G401 (cell line): Measurements from ENCODE around the gene TXNRD2. TPM values are rescaled to one million over a fixed set of nuclear protein-coding genes. Genes with fewer than 3 reads are reported as not detected.

Experiments
- DNase-seq: peaks from one replicate; pipeline ENCODE4 v3.0.0-alpha.2; 2015; ENCODE audit warnings: low spot score
- in situ Hi-C: cut with HindIII; loops from 2 replicates; pipeline ENCODE4 v1.10.0; 2016; ENCODE audit warnings: low sequenced_read_pairs, mixed read lengths
- total RNA-seq: library from RNA; depleted of rRNA; stranded (reverse); fragments of >200 nt; shearing (Covaris generic); gene quantifications from 2 replicates; pipeline ENCODE4 v1.2.3, GENCODE V29; 2014

The TXNRD2 gene
- total RNA-seq, 1 experiment from 2014 or later: 96.6 TPM

- DNase-seq: no peak
- in situ Hi-C loops: no loop called here
These were observed 67.1 kb downstream of the TXNRD2 start for GRCh38 chr22:19874307-19875060.

GRCh38 chr22:19873960-19874306, 67.7 kb downstream of the TXNRD2 start:
- in situ Hi-C loops: no loop called here
- no peak for DNase-seq

DNA sequence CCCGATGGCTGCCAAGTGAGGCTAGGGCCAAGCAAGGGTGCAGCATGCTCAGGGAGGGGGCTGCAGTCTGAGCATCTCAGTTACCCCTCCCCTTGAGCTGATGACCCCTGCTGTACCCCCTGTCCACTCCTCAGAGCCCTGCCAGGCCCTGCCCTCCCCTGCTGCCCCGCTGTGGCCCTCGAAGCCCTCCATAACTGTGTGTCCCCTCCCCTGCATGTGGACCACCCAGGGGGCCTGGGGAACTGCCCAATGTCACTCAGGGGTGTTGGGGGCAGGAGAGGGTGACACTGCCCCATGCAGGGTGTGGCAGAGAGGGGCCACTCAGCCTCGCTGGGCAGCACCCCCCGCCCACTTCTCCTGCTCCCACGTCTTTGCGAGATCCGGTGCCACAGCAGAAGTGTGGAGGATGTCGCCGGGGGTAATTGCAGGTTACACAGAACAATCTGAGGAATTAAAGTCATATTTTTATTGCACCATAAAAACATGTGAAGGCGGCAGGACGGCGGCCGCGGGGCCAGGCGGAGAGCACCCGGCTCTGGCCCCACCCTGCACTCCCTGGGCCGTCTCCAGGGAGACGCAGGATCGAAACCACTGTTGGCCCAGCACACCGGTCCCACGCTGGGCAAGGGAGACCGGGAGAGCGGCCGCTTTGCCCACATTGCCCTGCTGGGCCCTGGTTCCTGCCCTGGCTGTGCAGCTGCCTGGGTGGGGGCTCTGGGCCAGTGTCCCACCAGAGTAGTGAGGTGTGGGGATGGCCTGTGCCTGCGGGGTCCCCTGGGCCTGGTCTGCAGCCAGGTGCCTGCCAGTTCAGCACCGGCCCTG, 68.3 kb downstream of the TXNRD2 start:
- DNase-seq: no peak
- in situ Hi-C loops: no loop called here

DNA sequence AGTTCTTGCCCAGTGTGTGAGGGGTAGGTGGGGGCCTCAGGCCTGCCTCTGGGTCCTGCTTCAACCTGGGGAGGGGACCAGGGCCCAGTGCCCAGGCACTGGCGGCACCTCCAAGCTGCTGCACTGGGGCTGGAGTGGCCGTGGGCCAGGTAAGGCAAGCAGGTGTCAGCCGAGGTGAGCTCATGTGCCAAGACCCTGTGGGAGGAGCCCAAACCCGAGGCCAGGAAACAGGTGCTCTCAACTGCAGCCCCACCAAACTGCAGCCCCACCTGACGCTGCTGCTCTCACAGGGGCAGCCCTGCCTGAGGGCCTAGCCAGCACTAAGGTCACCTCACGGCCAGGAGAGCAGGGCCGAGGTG, 68.9 kb downstream of the TXNRD2 start:
- DNase-seq: no peak

DNA sequence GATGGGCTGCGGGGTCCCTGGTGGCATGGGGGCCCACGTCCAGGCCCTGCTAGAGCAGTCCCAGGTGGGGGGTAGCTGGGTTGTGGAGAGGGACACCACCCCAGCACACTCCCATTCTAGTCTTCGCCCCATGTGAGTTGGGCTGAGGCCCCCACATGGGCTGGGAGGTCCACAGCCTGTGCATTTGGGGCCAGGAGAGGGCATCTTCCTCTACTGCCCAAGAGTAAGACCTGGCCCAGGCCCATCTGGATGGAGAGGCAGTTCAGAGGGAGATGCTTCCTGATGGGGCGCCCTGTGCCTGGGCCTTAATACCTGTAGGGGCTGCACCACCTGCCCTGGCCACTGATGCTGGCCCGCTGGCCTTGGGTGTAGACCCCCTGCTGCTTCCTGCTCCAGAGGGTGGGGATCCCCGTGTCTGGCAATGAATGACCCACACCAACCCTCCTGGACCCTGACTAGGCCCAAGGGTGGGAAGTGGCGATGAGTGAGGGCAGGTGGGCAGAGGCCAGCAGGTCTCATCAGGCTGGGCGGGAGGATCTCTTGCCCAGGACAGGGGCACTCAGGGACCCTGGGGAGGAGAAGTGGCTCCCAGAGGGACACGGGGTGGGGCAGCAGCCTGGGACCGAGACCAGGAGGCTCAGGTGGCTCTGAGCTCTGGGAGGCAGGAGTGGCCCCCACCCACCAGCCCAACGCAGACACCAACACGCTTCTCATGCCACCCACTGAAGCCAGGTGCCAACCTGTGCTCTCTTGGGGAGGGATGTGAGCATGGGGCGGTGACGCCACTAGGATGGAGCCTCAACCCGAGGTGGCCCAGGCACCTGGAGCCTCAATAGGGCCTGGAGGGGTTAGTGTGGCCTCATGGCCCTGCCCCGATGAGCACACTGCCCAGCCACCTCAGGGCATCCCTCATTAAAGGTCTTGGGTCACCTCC, 69.5 kb downstream of the TXNRD2 start:
- in situ Hi-C loops: no loop called here
- DNase-seq: no peak

More for the DNA sequence above, 68.9 kb downstream of the TXNRD2 start:
- in situ Hi-C loops: no loop called here

DNA sequence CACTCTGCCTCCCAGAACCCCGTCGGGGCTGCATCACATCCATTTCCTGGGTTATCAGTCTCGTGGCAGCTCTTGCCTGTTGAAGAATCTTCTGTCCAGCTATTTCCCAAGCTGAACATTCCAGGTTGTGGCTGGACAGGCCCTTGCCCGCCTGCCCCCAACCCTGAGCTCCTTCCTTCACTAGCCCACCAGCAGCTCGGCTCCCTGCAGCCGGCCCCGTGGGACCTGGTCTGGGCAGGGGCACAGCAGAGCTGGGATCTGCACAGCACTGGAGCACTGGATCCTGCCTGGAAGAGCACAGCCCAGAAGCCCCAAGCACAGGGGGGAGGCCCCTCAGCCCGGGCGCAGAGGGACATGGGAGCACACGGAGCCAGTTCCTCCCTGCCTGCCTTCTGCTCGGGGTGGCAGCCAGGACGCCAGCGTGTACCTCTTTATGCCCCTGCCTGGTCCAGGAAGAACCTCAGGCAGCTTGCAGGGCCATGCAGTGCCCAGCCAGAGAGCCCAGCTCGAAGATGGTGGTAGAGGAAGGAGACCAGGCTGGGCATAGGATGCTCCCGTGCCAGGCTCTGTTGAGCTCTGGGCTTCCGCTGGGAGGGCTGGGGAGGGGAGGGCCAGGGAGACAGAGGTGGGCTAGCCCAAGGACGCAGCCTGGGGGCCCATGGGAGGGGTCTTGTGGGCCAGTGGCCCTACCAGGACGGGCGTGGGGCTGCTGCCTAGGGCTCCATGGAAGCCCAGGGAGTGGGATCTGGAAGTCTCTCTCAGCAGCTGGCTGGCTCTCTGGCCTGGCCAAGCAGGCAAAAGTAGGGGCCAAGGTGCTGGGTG, 70.4 kb downstream of the TXNRD2 start:
- in situ Hi-C loops: no loop called here
- no peak for DNase-seq

DNA sequence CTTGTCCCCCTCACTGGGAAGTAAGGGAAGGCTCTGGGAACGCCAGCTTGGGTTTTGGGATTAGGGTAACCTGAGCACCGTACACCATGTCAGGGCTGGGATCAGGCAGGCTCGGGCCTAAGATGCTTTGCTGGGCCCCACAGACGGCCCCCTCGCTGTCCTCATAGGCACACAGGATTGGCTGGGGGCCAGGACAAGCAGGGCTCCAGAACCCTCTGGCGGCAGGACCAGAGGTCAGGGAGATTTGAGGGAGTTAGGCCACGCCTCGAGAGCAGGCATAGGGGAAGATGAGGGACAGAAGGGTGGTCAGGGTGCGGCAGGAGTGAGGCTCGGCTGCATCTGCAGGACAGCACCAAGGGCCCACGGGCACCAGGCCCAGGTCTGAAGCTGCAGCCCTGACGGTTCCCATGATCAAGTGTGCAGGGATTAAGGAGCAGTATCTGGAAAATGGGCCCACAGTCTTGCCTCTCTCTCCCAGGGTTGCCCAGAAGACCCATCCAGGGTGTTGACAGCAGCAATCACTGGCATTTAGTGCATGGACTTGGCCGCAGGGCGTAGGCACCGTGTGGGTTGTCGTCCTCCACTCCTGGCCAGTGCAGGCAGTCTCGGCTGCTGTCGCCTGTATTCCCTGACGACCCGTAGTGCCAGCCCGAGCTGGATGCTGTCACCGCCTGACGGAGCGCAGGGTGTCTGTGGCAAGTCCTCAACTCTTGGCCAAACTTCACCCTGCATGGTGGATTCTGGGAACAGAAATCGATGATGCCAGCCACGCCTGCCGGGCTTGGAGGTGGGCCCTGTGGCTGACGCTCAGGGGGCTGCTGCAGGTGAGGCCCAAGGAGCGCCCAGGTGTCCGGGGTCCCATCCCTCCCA, 71.2 kb downstream of the TXNRD2 start:
- in situ Hi-C loops: no loop called here
- DNase-seq: no peak

DNA sequence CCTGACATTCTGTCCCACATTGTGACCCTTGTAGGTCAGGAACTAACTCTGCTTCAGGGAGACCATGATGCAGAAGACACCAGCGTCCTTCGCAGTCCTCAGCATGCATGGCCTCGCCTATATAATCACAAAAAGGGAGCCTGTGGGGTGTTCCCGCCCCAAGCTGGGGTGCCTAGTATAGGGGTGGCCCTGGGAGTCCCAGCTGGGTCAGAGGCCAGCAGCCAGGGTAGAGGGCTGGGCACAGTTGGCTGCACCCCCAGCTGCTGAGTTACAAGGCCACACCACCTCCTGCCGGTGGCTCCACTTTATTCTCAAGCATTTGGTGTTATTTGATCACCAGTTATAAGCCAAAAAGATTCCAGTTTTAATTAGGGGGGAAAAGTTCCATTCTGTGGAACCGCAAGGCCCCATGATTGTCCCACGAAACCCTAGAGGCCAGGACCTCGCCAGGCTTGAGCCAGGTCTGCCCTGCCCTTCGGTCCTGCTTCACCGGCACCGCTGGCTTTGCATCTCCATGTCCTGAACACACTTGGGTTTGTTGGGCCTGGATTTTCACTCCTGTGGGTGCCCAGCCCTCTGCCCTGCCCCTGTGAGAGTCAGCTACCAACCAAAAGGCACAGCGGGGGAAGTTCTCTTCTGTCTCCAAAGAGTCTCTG, 72.0 kb downstream of the TXNRD2 start:
- in situ Hi-C loops: no loop called here

DNA sequence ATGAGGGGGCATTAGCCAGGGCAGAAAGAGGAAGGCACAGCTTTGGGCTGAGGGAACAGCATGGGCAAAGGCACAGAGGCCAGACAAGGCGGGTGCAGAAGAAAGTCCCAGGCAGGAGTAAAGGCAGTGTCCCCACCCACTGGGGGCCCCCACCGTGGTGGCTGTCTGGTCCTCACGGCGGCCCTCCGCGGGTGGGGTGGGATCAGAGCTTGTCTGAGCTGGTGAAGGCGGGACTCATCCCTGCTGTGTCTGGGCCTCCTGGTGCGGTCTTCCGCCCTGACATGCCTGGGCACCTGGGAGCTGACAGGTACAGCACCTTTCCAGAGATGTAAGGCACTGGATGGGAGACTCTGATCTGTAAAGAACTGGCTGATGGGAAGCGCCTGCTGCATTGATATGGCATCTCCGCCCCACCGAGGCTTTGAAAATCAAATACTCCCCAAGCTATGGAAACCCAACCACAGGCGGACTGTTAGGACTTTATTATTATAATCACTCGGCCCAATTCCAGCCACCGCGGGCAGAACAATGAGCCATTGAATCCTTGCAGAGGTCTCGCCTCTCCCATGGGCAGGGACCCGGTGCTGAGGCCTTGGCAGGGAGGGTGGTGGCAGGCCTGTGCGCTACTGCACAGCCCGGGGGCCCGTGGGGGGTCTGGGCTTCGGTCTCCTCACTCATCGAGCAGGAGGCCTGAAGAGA, 72.7 kb downstream of the TXNRD2 start:
- in situ Hi-C loops: no loop called here
- no peak for DNase-seq

More for the DNA sequence above, 72.0 kb downstream of the TXNRD2 start:
- DNase-seq: no peak

DNA sequence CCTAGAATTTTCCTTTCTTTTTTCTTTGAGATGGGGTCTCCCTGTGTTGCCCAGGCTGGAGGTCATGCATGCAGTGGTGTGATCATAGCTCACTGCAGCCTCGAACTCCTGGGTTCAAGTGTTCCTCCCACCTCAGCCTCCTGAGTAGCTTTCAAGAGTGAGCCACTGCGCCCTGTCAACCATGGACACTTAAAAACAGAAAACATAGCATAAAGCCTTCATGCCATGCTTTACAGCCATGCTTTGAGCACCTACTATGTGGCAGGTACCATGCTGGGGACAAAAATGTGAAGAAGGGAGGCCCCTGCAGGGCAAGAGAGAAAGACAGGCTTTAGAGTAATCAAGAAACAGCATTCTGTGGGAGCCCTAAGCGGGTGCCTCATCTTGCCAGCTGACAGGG, 73.3 kb downstream of the TXNRD2 start:
- in situ Hi-C loops: no loop called here
- no peak for DNase-seq

DNA sequence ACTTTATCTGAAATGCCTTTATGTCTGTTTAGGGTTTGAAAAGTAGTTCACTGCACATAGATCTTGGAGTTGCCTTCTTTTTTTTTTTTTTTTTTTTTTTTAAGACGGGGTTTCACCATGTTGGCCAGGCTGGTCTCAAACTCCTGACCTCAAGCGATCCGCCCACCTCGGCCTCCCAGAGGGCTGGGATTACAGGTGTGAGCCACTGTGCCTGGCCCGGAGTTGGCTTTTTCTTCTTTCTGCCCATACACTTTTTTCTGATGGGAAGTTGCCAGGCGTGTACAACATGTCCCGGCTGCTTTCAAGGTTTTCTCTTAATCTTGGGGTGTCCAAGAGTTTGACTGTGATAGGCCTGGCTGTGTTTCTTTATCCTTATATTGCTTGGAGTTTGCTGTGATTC, 74.0 kb downstream of the TXNRD2 start:
- in situ Hi-C loops: no loop called here

DNA sequence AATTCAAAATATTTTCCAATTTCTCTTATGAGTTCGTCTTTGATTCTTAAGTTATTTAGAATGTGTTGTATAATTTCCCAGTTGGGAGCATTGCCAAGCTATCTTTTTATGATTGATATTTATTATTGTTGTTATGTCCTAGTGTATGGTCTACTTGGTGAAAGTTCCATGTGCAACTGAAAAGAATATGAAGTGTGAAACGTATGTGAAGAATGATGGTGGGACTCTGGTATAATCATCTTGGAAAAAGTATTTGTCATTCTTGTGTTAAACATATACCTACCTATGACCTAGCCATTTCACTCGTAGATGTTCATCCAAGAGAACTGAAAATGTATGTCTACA, 75.0 kb downstream of the TXNRD2 start:
- no peak for DNase-seq
- in situ Hi-C loops: no loop called here

More for the DNA sequence above, 74.0 kb downstream of the TXNRD2 start:
- no peak for DNase-seq

- DNase-seq: no peak
- in situ Hi-C loops: no loop called here
These were observed 76.3 kb downstream of the TXNRD2 start for GRCh38 chr22:19865141-19865829.

DNA sequence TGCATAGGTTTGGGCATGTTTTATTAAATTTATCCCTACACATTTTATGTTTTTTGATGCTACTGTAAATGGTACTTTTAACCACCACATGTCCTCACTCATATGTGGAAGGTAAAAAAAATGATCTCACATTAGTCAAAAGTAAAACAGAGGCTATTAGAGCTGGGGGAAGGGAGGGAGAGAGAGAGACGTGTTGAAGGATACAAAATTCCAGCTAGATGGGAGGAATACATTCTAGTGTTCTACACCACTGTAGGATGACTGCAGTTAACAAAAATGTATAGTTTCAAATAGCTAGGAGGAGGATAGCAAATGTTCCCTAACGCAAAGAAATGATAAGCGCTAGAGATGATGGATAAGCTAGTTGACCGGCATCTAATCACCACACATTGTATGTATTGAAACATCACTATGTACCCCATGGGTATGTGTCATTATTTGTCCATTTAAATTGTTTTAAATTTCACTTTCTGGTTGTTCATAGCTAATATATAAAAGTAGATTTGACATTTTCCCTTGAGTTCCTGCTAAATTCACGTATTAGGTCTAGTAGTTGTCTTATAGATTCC, 77.0 kb downstream of the TXNRD2 start:
- DNase-seq: no peak
- in situ Hi-C loops: no loop called here

DNA sequence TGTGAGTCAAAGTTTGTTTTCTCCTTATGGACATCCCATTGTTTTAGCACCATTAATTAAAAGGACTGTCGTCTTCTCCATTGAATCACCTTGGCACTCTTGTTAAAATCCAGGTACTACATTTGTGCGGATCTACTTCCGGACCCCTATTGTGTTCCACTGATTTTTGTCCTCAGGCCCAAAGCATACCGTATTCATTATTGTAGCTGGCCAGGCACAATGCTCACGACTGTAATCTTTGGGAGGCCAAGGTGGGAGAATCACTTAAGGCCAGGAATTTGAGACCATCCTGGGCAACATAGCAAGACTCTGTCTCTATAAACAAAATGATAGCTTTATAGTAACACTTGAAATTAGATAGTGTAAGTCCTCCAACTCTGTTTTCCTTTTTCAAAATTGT, 78.0 kb downstream of the TXNRD2 start:
- in situ Hi-C loops: no loop called here

DNA sequence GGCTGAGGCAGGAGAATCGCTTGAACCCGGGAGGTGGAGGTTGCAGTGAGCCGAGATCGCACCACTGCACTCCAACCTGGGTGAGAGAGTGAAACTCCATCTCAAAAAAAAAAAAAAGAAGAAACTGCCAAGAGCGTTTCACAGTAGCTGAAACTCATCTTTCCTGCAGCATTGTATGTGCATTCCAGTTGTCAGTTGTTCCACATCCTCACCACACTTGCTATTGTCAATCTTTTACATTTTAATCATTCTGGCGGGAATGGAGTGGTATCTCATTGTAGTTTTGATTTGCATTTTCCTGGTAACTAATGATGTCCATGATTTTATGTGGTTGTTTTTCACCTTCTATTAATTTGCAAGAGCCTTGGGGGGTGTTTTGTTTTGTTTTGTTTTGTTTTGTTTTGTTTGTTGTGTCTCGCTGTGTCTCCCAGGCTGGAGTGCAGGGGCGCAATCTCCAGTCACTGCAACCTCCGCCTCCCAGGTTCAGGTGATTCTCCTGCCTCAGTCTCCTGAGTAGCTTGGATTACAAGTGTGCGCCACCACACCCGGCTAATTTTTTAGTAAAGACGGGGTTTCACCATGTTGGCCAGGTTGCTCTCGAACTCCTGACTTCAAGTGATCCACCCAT, 78.9 kb downstream of the TXNRD2 start:
- in situ Hi-C loops: no loop called here
- DNase-seq: no peak

More for the DNA sequence above, 78.0 kb downstream of the TXNRD2 start:
- DNase-seq: no peak
